Retina (tissue), 1 donor: ENCODE measurements around the gene MTFR2.

Experiments used
- DNase-seq: peaks from one replicate; pipeline ENCODE4 v3.0.0-alpha.2; 2016

MTFR2 gene

GRCh38 chr6:136249811-136250685 lies at the start of gene MTFR2:
Gene MTFR2 (minus strand): TSS chr6:136250311. CDS start chr6:136249099, 1,212 bp downstream.
- DNase-seq = peak; percentile 93

GRCh38 chr6:136294621-136295020 lies 44.5 kb upstream of the MTFR2 start:
- no peak for DNase-seq

GRCh38 chr6:136290410-136291010 lies 40.4 kb upstream of the MTFR2 start:
- no peak for DNase-seq

GRCh38 chr6:136289579-136290409 lies 39.7 kb upstream of the MTFR2 start, which contains the start of gene BCLAF1:
Gene BCLAF1 (minus strand): TSS chr6:136289846. CDS start chr6:136279866, 9,980 bp downstream.
- peak; percentile 100 for DNase-seq

- peak; percentile 99 for DNase-seq
These were observed 39.1 kb upstream of the MTFR2 start for GRCh38 chr6:136289327-136289578.

GRCh38 chr6:136288566-136289326 lies 38.6 kb upstream of the MTFR2 start:
- no peak for DNase-seq

GRCh38 chr6:136284909-136285308 lies 34.8 kb upstream of the MTFR2 start:
- DNase-seq = no peak

- DNase-seq = no peak
These were observed 32.8 kb upstream of the MTFR2 start for GRCh38 chr6:136282906-136283305.

- DNase-seq = no peak
These were observed 30.0 kb upstream of the MTFR2 start for GRCh38 chr6:136280032-136280609.

GRCh38 chr6:136274062-136274461 lies 24.0 kb upstream of the MTFR2 start:
- no peak for DNase-seq

- no peak for DNase-seq
These were observed 15.0 kb upstream of the MTFR2 start for GRCh38 chr6:136265101-136265500.

- no peak for DNase-seq
These were observed 12.8 kb upstream of the MTFR2 start for GRCh38 chr6:136262940-136263339.

GRCh38 chr6:136254851-136255466 lies 4.8 kb upstream of the MTFR2 start:
- DNase-seq = no peak

GRCh38 chr6:136253734-136254133 lies 3.6 kb upstream of the MTFR2 start:
- no peak for DNase-seq

- no peak for DNase-seq
These were observed 2.3 kb upstream of the MTFR2 start for GRCh38 chr6:136252441-136252840.

GRCh38 chr6:136251394-136251793 lies 1.3 kb upstream of the MTFR2 start:
- DNase-seq = no peak

- no peak for DNase-seq
These were observed 536 bp upstream of the MTFR2 start for GRCh38 chr6:136250686-136251008.

GRCh38 chr6:136249336-136249735 lies 775 bp downstream of the MTFR2 start:
- no peak for DNase-seq

GRCh38 chr6:136244061-136244616 lies 6.0 kb downstream of the MTFR2 start:
- DNase-seq = no peak

- DNase-seq = no peak
These were observed 13.4 kb downstream of the MTFR2 start for GRCh38 chr6:136236466-136237293.

GRCh38 chr6:136235233-136235564 lies 14.9 kb downstream of the MTFR2 start:
- DNase-seq = no peak
